ENCODE measurements around the gene NCAPD3. TPM values are rescaled to one million over a fixed set of nuclear protein-coding genes. Genes with fewer than 3 reads are reported as not detected.

Gene NCAPD3
- total RNA-seq, 1 experiment from 2014 or later = 52.2 TPM

DNA sequence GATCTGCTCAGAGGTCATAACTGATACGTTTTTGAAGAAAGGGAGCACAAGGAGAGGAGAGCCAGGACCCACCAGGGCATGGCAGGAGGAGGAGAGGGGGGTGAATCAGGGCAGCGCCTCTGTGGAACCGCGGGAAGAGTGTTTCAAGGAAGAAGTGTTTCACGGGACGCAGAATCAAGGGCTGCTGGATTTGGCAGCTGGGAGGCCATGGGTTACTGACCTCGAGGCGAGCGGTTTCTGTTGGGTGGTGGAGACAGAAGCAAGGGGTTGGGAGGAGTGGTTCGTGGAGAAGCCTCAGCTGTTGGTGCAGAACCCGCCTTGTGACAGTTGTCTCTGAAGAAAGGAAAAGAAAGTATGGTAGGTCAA, 13.8 kb upstream of the NCAPD3 start:
- Histone ChIP-seq H3K4ac (ENCODE audit: low read depth, low read length) (no peak overlapping the region), H4K5ac (ENCODE audit: insufficient read length, low read depth, low read length) (no peak overlapping the region), H3K4me2 (ENCODE audit: insufficient read depth, insufficient read length, low read length) (no peak overlapping the region), H4K20me1 (ENCODE audit: control insufficient read depth, insufficient read depth, insufficient read length) (no peaks in the 10 kb centered on the region), H3K18ac (ENCODE audit: insufficient read length, low read depth, low read length) (no peak overlapping the region), H3K79me2 (ENCODE audit: insufficient read depth, low read length) (no peaks in the 10 kb centered on the region), H3K9ac (ENCODE audit: extremely low read depth, insufficient read length, low read length) (no peak overlapping the region), H2AK5ac (ENCODE audit: insufficient read length, low read length) (no peak overlapping the region), H3K27me3 (ENCODE audit: insufficient read depth, low read length) (no peaks in the 10 kb centered on the region), H2BK5ac (ENCODE audit: insufficient read length, low read length) (no peak overlapping the region), H3K79me1 (ENCODE audit: insufficient read depth, low read depth, low read length, poor library complexity, severe bottlenecking) (no peaks in the 10 kb centered on the region), H2BK15ac (ENCODE audit: low read depth, low read length) (no peak overlapping the region), H3T11ph (ENCODE audit: low read length) (no peak overlapping the region), H2AFZ (ENCODE audit: low read length) (no peak overlapping the region), H2BK120ac (ENCODE audit: low read depth, low read length, poor library complexity, severe bottlenecking) (no peak overlapping the region), H3K27ac (ENCODE audit: insufficient read length, low read depth, low read length) (no peak overlapping the region), H3K23ac (ENCODE audit: insufficient read length, low read depth, low read length) (no peak overlapping the region), H3K14ac (ENCODE audit: insufficient read depth, low read length) (no peak overlapping the region), H3K56ac (ENCODE audit: insufficient read length, low read depth, low read length) (no peak overlapping the region), H4K91ac (ENCODE audit: insufficient read length, low read depth, low read length) (no peak overlapping the region), H2BK12ac (ENCODE audit: insufficient read length, low read depth, low read length) (no peak overlapping the region), H3K23me2 (ENCODE audit: insufficient read length, low read depth, low read length, poor library complexity, severe bottlenecking) (no peaks in the 10 kb centered on the region), H3K9me3 (ENCODE audit: control insufficient read depth, low read depth, low read length) (no peaks in the 10 kb centered on the region), H4K8ac (replicated peaks; ENCODE audit: insufficient read length, low read depth, low read length) (no peak overlapping the region), H3K4me1 (ENCODE audit: insufficient read depth, low read length) (no peaks in the 10 kb centered on the region), H2BK20ac (ENCODE audit: low read depth, low read length, poor library complexity, severe bottlenecking) (no peak overlapping the region)
- peak overlapping the region in 1 of 3 experiments; percentile 28; a peak in 1 of 7 replicates for H3K27ac Mint-ChIP-seq
- WGBS (ENCODE audit: extremely low coverage, insufficient read length, low lambda C conversion rate) = no CpG with 5 or more reads among the region's 11 CpGs
- H3K9me3 Mint-ChIP-seq = no peaks in the 10 kb centered on the region
- H3K4me1 Mint-ChIP-seq = peaks cover 2 to 8% of the 10 kb centered on the region in 2 experiments; a peak in 3 of 4 replicates
- peaks cover 5 to 22% (median 6%) of the 10 kb centered on the region in 3 experiments; a peak in 5 of 7 replicates for H3K36me3 Mint-ChIP-seq (ENCODE audit: insufficient read depth in 1 of 3, low read depth in 3 of 3)
- TF ChIP-seq, protein P1, sequence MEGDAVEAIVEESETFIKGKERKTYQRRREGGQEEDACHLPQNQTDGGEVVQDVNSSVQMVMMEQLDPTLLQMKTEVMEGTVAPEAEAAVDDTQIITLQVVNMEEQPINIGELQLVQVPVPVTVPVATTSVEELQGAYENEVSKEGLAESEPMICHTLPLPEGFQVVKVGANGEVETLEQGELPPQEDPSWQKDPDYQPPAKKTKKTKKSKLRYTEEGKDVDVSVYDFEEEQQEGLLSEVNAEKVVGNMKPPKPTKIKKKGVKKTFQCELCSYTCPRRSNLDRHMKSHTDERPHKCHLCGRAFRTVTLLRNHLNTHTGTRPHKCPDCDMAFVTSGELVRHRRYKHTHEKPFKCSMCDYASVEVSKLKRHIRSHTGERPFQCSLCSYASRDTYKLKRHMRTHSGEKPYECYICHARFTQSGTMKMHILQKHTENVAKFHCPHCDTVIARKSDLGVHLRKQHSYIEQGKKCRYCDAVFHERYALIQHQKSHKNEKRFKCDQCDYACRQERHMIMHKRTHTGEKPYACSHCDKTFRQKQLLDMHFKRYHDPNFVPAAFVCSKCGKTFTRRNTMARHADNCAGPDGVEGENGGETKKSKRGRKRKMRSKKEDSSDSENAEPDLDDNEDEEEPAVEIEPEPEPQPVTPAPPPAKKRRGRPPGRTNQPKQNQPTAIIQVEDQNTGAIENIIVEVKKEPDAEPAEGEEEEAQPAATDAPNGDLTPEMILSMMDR (conservative IDR thresholded peaks at IDR 0.05) = no peak
- DNase-seq = no peak
- no peak overlapping the region for H3K4me3 Mint-ChIP-seq
- H3K27me3 Mint-ChIP-seq (ENCODE audit: low read depth) = no peaks in the 10 kb centered on the region
